OCI-LY1 (cell line): Measurements from ENCODE around the gene ADAMTSL4.

ENCODE experiments used
- H2AFZ ChIP-seq: fragments of 200-600 bp; sonication (generic), shearing (Covaris generic); 2 replicates; pipeline ENCODE4 v1.6.0; 2014; ENCODE audit warnings: antibody characterized with exemption, mild to moderate bottlenecking, low read length
- H3F3A ChIP-seq: fragments of 200-600 bp; sonication (generic), shearing (Covaris generic); 2 replicates; pipeline ENCODE4 v1.6.0; 2014; ENCODE audit warnings: mild to moderate bottlenecking, antibody characterized with exemption, low read length, moderate library complexity; ENCODE audit not compliant: insufficient read depth
- H3K27ac ChIP-seq: fragments of 200-600 bp; sonication (generic); 2 replicates; pipeline ENCODE4 v1.5.1; 2014; ENCODE audit warnings: low read length, mixed run types, mild to moderate bottlenecking, low read depth; ENCODE audit not compliant: poor library complexity, severe bottlenecking
- H3K27me3 ChIP-seq: fragments of 200-600 bp; sonication (generic); 2 replicates; pipeline ENCODE4 v1.6.0; 2014; ENCODE audit warnings: antibody characterized with exemption, mild to moderate bottlenecking, low read length, moderate library complexity; ENCODE audit not compliant: insufficient read depth
- H3K36me3 ChIP-seq: fragments of 200-600 bp; sonication (generic); 2 replicates; pipeline ENCODE4 v1.6.1; 2014; ENCODE audit warnings: mild to moderate bottlenecking, antibody characterized with exemption, low read length, moderate library complexity, mixed read lengths; ENCODE audit not compliant: insufficient read depth
- H3K4me1 ChIP-seq: fragments of 200-600 bp; sonication (generic); 2 replicates; pipeline ENCODE4 v1.5.1; 2014; ENCODE audit warnings: mild to moderate bottlenecking, low read length, moderate library complexity; ENCODE audit not compliant: insufficient read depth, severe bottlenecking
- H3K4me2 ChIP-seq: fragments of 200-600 bp; sonication (generic), shearing (Covaris generic); 2 replicates; pipeline ENCODE4 v1.6.1; 2014; ENCODE audit warnings: low read length
- H3K4me3 ChIP-seq: fragments of 200-600 bp; sonication (generic); 2 replicates; pipeline ENCODE4 v1.5.1; 2014; ENCODE audit warnings: low read length, low read depth, mild to moderate bottlenecking, mixed read lengths; ENCODE audit not compliant: poor library complexity, severe bottlenecking
- H3K79me2 ChIP-seq: fragments of 200-600 bp; shearing (Covaris generic); 2 replicates; pipeline ENCODE4 v1.6.1; 2016; ENCODE audit warnings: mixed run types, low read length, mixed read lengths; ENCODE audit not compliant: insufficient read depth
- H3K9ac ChIP-seq: fragments of 200-600 bp; sonication (generic), shearing (Covaris generic); 2 replicates; pipeline ENCODE4 v1.6.1; 2014; ENCODE audit warnings: mild to moderate bottlenecking, low read length, mixed read lengths
- H3K9me2 ChIP-seq: fragments of 200-600 bp; sonication (generic), shearing (Covaris generic); 2 replicates; pipeline ENCODE4 v1.6.1; 2014; ENCODE audit warnings: low read depth, mild to moderate bottlenecking, low read length, mixed read lengths
- H3K9me3 ChIP-seq: fragments of 200-600 bp; shearing (Covaris generic); 2 replicates; pipeline ENCODE4 v1.6.1; 2014; ENCODE audit warnings: low read length, mixed read lengths
- H4K20me1 ChIP-seq: fragments of 200-600 bp; sonication (generic), shearing (Covaris generic); 2 replicates; pipeline ENCODE4 v1.6.0; 2016; ENCODE audit warnings: mild to moderate bottlenecking, low read length; ENCODE audit not compliant: insufficient read depth
- CTCF ChIP-seq: fragments of 200-600 bp; sonication (generic), shearing (Covaris generic); IDR thresholded peaks from 2 replicates; pipeline ENCODE4 v1.5.1; 2017; ENCODE audit warnings: mild to moderate bottlenecking, antibody characterized with exemption, low read length, moderate library complexity, mixed read lengths
- EZH2 ChIP-seq: fragments of 200-600 bp; sonication (generic), shearing (Covaris generic); IDR thresholded peaks from 2 replicates; pipeline ENCODE4 v1.8.0; 2017; ENCODE audit warnings: borderline replicate concordance, mixed run types, mild to moderate bottlenecking, antibody characterized with exemption, low read length, moderate library complexity, mixed read lengths

ADAMTSL4 gene

GRCh38 chr1:150548632-150549495, at the start of gene ADAMTSL4:
Gene ADAMTSL4, plus strand, starts transcription at chr1:150549408. Its CDS starts 2,881 bp downstream, at chr1:150552289.
- Histone ChIP-seq H3K27ac (no peak within 1 kb of the TSS), H3K9ac (no peak within 1 kb of the TSS; the same call in 1 of the 2 replicates), H4K20me1 (no peaks in the 10 kb centered on the region)

GRCh38 chr1:150505431-150505830, 43.8 kb upstream of the ADAMTSL4 start:
- Histone ChIP-seq H4K20me1 (no peaks in the 10 kb centered on the region), H3K4me3 (no peak overlapping the region), H2AFZ (no peak overlapping the region), H3K27ac (no peak overlapping the region), H3K4me2 (no peak overlapping the region), H3K4me1 (no peaks in the 10 kb centered on the region), H3K27me3 (no peaks in the 10 kb centered on the region), H3K79me2 (no peaks in the 10 kb centered on the region), H3K36me3 (peaks cover 50% of the 10 kb centered on the region), H3F3A (no peaks in the 10 kb centered on the region), H3K9me3 (no peaks in the 10 kb centered on the region), H3K9me2 (no peaks in the 10 kb centered on the region), H3K9ac (no peak overlapping the region)
- TF ChIP-seq CTCF (no peak), EZH2 (no peak)

More at GRCh38 chr1:150548632-150549495, at the start of gene ADAMTSL4:
- Histone ChIP-seq H3K27me3 (peaks cover 5% of the 10 kb centered on the region; the same call in 1 of the 2 replicates), H3K9me2 (no peaks in the 10 kb centered on the region), H3K4me3 (peak within 1 kb of the TSS; percentile 57), H3K79me2 (no peaks in the 10 kb centered on the region), H2AFZ (no peak within 1 kb of the TSS), H3F3A (no peaks in the 10 kb centered on the region; the same call in 1 of the 2 replicates), H3K4me2 (peak within 1 kb of the TSS; percentile 62), H3K36me3 (no peaks in the 10 kb centered on the region), H3K9me3 (no peaks in the 10 kb centered on the region), H3K4me1 (peaks cover 6% of the 10 kb centered on the region)
- no peak for TF ChIP-seq EZH2
- no peak for TF ChIP-seq CTCF

GRCh38 chr1:150507912-150508864, 41.0 kb upstream of the ADAMTSL4 start, which contains the start of gene ECM1:
Gene ECM1, plus strand, starts transcription at chr1:150508109. Its CDS starts 101 bp downstream, at chr1:150508210.
- no peaks in the 10 kb centered on the region for H4K20me1 ChIP-seq
- H3K27ac ChIP-seq, result no peak within 1 kb of the TSS
- no peaks in the 10 kb centered on the region for H3K27me3 ChIP-seq
- no peaks in the 10 kb centered on the region for H3K9me2 ChIP-seq
- H3K36me3 ChIP-seq, result peaks cover 38% of the 10 kb centered on the region
- H3K4me1 ChIP-seq, result no peaks in the 10 kb centered on the region
- H3K79me2 ChIP-seq, result no peaks in the 10 kb centered on the region
- H3K4me2 ChIP-seq, result no peak within 1 kb of the TSS
- H3K9ac ChIP-seq, result no peak within 1 kb of the TSS
- no peak within 1 kb of the TSS for H3K4me3 ChIP-seq
- H3K9me3 ChIP-seq, result no peaks in the 10 kb centered on the region
- TF ChIP-seq EZH2 (no peak), CTCF (no peak)
- no peaks in the 10 kb centered on the region for H3F3A ChIP-seq
- no peak within 1 kb of the TSS for H2AFZ ChIP-seq
